Measurements from ENCODE around the gene RNF144B.
"Not testable (repeated sequence)": the region's sequence is repeated elsewhere in the genome, so short reads cannot be mapped to it uniquely, and the experiment has no call there.

RNF144B gene

GRCh38 chr6:18409602-18410001, 22.5 kb downstream of the RNF144B start:
- H3K4me3 ChIP-seq (ENCODE audit: low read depth, low read length); H3K9me3 ChIP-seq (ENCODE audit: control insufficient read depth, insufficient read depth, low read length); H3K4me1 ChIP-seq (ENCODE audit: control insufficient read depth, insufficient read depth, low read length); H3K27ac ChIP-seq (ENCODE audit: low read depth, low read length); H3K27me3 ChIP-seq (ENCODE audit: control insufficient read depth, insufficient read depth, low read length); H3K9ac ChIP-seq (ENCODE audit: low read depth, low read length); H3K36me3 ChIP-seq (ENCODE audit: control insufficient read depth, insufficient read depth, low read length): not testable (repeated sequence)

DNA sequence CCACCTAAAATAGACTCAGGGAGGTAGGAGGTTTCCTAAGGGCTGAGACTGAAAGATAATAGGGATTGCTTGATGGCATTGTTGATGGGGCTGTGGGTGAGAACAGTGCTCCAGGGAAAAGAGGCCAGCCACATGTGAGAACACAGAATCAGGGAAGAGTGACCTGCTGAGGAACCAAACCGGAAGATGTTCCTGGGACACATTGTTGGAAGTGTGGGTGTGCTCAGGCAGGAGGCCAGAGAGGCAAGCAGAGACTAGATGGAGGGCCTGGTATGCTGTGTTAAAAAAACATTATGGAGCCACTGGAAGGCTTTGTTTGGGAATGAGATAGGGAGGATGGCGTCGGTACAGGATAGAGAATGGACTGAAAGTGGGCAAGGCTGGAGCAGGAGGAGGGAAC, 23.3 kb downstream of the RNF144B start:
- H3K36me3 ChIP-seq (ENCODE audit: control insufficient read depth, insufficient read depth, low read length), result no peaks in the 10 kb centered on the region
- no peaks in the 10 kb centered on the region for H3K9me3 ChIP-seq (ENCODE audit: control insufficient read depth, insufficient read depth, low read length)
- no peak overlapping the region for H3K9ac ChIP-seq (ENCODE audit: low read depth, low read length)
- no peak overlapping the region for H3K27ac ChIP-seq (ENCODE audit: low read depth, low read length)
- no peaks in the 10 kb centered on the region for H3K4me1 ChIP-seq (ENCODE audit: control insufficient read depth, insufficient read depth, low read length)
- no peaks in the 10 kb centered on the region for H3K27me3 ChIP-seq (ENCODE audit: control insufficient read depth, insufficient read depth, low read length)
- no peak overlapping the region for H3K4me3 ChIP-seq (ENCODE audit: low read depth, low read length)

DNA sequence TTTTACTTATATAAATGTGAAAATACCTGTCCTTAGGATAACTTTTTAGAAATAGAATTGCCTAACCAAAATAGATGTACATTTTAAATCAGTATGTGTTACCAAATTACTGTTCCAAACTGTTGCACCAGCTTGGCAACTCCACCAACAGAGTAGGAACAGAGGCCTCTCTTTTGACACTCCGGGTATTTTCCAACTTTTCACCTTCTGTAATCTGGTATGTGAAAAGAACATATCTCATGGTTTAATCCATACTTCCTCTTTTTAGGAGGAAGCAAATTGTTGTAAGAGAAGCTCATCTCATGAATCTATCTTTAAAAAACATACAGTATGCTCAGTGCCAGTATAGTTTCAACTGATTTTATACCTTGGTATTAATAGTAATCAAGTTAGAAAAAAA, 24.9 kb downstream of the RNF144B start:
- Histone ChIP-seq H3K4me3 (ENCODE audit: low read depth, low read length) (no peak overlapping the region), H3K9me3 (ENCODE audit: control insufficient read depth, insufficient read depth, low read length) (no peaks in the 10 kb centered on the region), H3K9ac (ENCODE audit: low read depth, low read length) (no peak overlapping the region), H3K4me1 (ENCODE audit: control insufficient read depth, insufficient read depth, low read length) (no peaks in the 10 kb centered on the region), H3K36me3 (ENCODE audit: control insufficient read depth, insufficient read depth, low read length) (no peaks in the 10 kb centered on the region), H3K27me3 (ENCODE audit: control insufficient read depth, insufficient read depth, low read length) (no peaks in the 10 kb centered on the region), H3K27ac (ENCODE audit: low read depth, low read length) (no peak overlapping the region)

DNA sequence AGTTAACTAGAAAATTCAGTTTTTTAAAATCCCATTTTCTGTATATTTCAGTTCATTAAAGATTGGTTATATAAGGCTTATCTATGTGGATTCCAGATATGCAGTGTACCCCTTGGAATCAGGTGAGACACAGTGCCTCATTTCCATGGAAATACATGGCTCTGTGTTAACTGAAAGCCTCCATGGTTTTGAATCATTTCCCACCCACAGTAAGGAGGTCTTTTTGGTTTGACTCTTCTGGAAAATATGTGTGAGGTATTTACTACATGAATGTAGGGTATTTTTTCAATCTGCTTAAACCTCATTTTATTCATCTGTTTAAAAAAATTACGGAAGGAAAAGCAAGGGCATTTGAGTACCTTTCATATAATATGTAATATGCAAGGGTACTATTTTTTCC, 25.5 kb downstream of the RNF144B start:
- H3K27ac ChIP-seq (ENCODE audit: low read depth, low read length), result no peak overlapping the region
- no peak overlapping the region for H3K4me3 ChIP-seq (ENCODE audit: low read depth, low read length)
- H3K27me3 ChIP-seq (ENCODE audit: control insufficient read depth, insufficient read depth, low read length), result no peaks in the 10 kb centered on the region
- no peaks in the 10 kb centered on the region for H3K36me3 ChIP-seq (ENCODE audit: control insufficient read depth, insufficient read depth, low read length)
- no peaks in the 10 kb centered on the region for H3K4me1 ChIP-seq (ENCODE audit: control insufficient read depth, insufficient read depth, low read length)
- H3K9me3 ChIP-seq (ENCODE audit: control insufficient read depth, insufficient read depth, low read length), result no peaks in the 10 kb centered on the region
- H3K9ac ChIP-seq (ENCODE audit: low read depth, low read length), result no peak overlapping the region

DNA sequence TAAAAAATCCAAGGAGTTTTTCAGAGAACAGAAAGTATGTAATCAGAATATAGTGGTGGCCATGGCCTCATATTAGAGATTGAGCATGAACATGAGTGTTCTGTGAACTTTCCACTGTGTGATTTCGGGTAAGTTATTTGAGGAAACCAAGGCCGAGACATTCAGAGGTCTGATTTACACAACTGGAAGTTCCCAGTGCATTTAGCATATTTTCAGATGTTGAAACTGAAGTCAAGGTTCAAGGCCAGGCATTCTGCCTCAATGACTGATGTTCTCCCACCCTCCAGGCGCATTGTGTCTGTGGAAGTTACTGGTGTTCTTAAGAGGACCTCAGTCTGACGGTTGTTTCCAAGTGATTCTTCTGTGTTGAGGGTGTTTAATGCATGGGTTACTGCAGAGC, 26.2 kb downstream of the RNF144B start:
- H3K4me3 ChIP-seq (ENCODE audit: low read depth, low read length), result no peak overlapping the region
- H3K9ac ChIP-seq (ENCODE audit: low read depth, low read length), result no peak overlapping the region
- H3K27me3 ChIP-seq (ENCODE audit: control insufficient read depth, insufficient read depth, low read length), result no peaks in the 10 kb centered on the region
- H3K27ac ChIP-seq (ENCODE audit: low read depth, low read length), result no peak overlapping the region
- H3K9me3 ChIP-seq (ENCODE audit: control insufficient read depth, insufficient read depth, low read length), result no peaks in the 10 kb centered on the region
- H3K4me1 ChIP-seq (ENCODE audit: control insufficient read depth, insufficient read depth, low read length), result no peaks in the 10 kb centered on the region
- no peaks in the 10 kb centered on the region for H3K36me3 ChIP-seq (ENCODE audit: control insufficient read depth, insufficient read depth, low read length)

DNA sequence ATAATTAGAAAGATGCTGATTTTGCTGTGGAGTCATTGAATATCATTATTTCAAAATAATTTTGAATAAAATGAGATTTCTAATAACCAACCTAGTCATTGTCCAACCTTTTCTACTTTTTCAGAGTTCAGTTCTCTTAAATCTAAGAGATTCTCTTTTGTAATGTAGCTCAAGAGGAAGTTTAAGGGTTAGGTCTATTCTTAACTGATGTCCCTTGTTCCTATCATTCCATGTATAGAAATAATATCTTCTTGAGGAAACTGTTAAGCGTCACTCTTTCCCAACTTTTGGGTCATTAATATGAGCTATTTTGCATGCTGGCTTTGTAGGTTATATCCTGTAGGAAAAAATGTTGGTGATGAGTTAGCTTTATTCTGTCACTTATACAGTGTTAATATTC, 27.0 kb downstream of the RNF144B start:
- Histone ChIP-seq H3K27me3 (ENCODE audit: control insufficient read depth, insufficient read depth, low read length) (no peaks in the 10 kb centered on the region), H3K27ac (ENCODE audit: low read depth, low read length) (no peak overlapping the region), H3K9me3 (ENCODE audit: control insufficient read depth, insufficient read depth, low read length) (no peaks in the 10 kb centered on the region), H3K4me3 (ENCODE audit: low read depth, low read length) (no peak overlapping the region), H3K9ac (ENCODE audit: low read depth, low read length) (no peak overlapping the region), H3K4me1 (ENCODE audit: control insufficient read depth, insufficient read depth, low read length) (no peaks in the 10 kb centered on the region), H3K36me3 (ENCODE audit: control insufficient read depth, insufficient read depth, low read length) (no peaks in the 10 kb centered on the region)

GRCh38 chr6:18415207-18415606, 28.1 kb downstream of the RNF144B start:
- no peak overlapping the region for H3K27ac ChIP-seq (ENCODE audit: low read depth, low read length)
- no peaks in the 10 kb centered on the region for H3K36me3 ChIP-seq (ENCODE audit: control insufficient read depth, insufficient read depth, low read length)
- H3K27me3 ChIP-seq (ENCODE audit: control insufficient read depth, insufficient read depth, low read length), result no peaks in the 10 kb centered on the region
- H3K4me3 ChIP-seq (ENCODE audit: low read depth, low read length), result no peak overlapping the region
- no peaks in the 10 kb centered on the region for H3K9me3 ChIP-seq (ENCODE audit: control insufficient read depth, insufficient read depth, low read length)
- no peaks in the 10 kb centered on the region for H3K4me1 ChIP-seq (ENCODE audit: control insufficient read depth, insufficient read depth, low read length)
- H3K9ac ChIP-seq (ENCODE audit: low read depth, low read length), result no peak overlapping the region

DNA sequence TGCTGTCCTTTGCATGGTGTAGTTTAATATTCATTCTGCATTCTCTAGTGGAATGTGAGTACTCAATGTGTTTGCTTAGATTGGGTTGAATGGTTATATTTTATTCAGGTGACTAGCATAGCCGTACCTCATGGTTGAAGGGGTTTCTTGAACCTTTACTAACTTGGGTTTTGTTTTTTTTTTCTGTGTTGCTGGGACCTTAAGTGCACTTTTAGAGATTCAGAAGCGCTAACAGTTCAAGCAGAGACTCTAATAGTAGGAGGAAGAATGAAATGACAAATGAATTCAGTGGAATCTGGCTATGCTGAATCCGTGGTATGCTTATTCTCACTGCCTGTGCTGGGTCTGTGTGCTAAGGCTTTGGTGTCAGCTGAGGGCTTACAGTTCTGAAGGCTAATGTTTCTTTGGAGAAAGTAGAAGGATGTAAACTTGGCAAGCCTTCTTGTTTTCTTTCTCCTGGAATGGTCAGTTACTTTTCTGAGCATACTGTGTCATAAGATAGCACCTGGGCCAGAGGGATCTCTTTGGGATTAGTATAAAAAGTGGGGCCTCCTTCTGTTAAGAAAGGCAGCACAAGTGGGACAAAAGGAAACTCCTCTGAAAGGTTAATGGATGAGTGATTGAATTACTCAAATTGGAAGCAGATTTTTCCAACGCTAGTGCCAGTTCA, 28.7 kb downstream of the RNF144B start:
- Histone ChIP-seq H3K9ac (ENCODE audit: low read depth, low read length) (no peak overlapping the region), H3K4me1 (ENCODE audit: control insufficient read depth, insufficient read depth, low read length) (no peaks in the 10 kb centered on the region), H3K4me3 (ENCODE audit: low read depth, low read length) (no peak overlapping the region), H3K36me3 (ENCODE audit: control insufficient read depth, insufficient read depth, low read length) (no peaks in the 10 kb centered on the region), H3K27ac (ENCODE audit: low read depth, low read length) (no peak overlapping the region), H3K27me3 (ENCODE audit: control insufficient read depth, insufficient read depth, low read length) (no peaks in the 10 kb centered on the region), H3K9me3 (ENCODE audit: control insufficient read depth, insufficient read depth, low read length) (no peaks in the 10 kb centered on the region)

- Histone ChIP-seq H3K27ac (ENCODE audit: low read depth, low read length) (no peak overlapping the region), H3K4me3 (ENCODE audit: low read depth, low read length) (no peak overlapping the region), H3K27me3 (ENCODE audit: control insufficient read depth, insufficient read depth, low read length) (no peaks in the 10 kb centered on the region), H3K4me1 (ENCODE audit: control insufficient read depth, insufficient read depth, low read length) (no peaks in the 10 kb centered on the region), H3K9me3 (ENCODE audit: control insufficient read depth, insufficient read depth, low read length) (no peaks in the 10 kb centered on the region), H3K36me3 (ENCODE audit: control insufficient read depth, insufficient read depth, low read length) (no peaks in the 10 kb centered on the region), H3K9ac (ENCODE audit: low read depth, low read length) (no peak overlapping the region)
These were observed 29.2 kb downstream of the RNF144B start for GRCh38 chr6:18416341-18416679.

DNA sequence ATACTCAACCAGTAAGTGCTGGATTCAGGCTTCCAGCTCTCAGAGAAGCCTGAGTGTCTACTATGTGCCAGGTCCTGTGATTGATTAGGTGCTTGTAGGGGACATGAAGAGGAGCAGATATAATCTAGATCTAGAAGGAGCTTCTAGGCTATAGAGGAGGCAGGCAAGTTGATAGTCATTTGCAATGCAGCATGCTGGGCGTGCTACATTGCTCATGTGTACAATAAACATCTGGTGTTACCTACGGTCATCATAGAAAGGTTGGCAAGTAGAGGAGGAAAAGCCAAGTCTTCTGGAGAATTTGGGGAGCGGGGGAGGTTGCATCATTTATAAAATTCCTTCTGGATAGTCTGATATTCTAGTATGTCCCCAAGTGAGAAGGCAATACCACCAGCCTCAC, 33.2 kb downstream of the RNF144B start:
- Histone ChIP-seq H3K36me3 (ENCODE audit: control insufficient read depth, insufficient read depth, low read length) (no peaks in the 10 kb centered on the region), H3K27me3 (ENCODE audit: control insufficient read depth, insufficient read depth, low read length) (no peaks in the 10 kb centered on the region)

GRCh38 chr6:18422136-18422535, 35.0 kb downstream of the RNF144B start:
- H3K36me3 ChIP-seq (ENCODE audit: control insufficient read depth, insufficient read depth, low read length), result no peaks in the 10 kb centered on the region
- H3K9me3 ChIP-seq (ENCODE audit: control insufficient read depth, insufficient read depth, low read length), result no peaks in the 10 kb centered on the region
- no peak overlapping the region for H3K27ac ChIP-seq (ENCODE audit: low read depth, low read length)
- peaks cover 18% of the 10 kb centered on the region for H3K4me1 ChIP-seq (ENCODE audit: control insufficient read depth, insufficient read depth, low read length)
- no peak overlapping the region for H3K9ac ChIP-seq (ENCODE audit: low read depth, low read length)
- H3K4me3 ChIP-seq (ENCODE audit: low read depth, low read length), result no peak overlapping the region
- H3K27me3 ChIP-seq (ENCODE audit: control insufficient read depth, insufficient read depth, low read length), result no peaks in the 10 kb centered on the region

More for the DNA sequence above, 33.2 kb downstream of the RNF144B start:
- Histone ChIP-seq H3K9ac (ENCODE audit: low read depth, low read length) (no peak overlapping the region), H3K27ac (ENCODE audit: low read depth, low read length) (no peak overlapping the region), H3K9me3 (ENCODE audit: control insufficient read depth, insufficient read depth, low read length) (no peaks in the 10 kb centered on the region), H3K4me3 (ENCODE audit: low read depth, low read length) (no peak overlapping the region), H3K4me1 (ENCODE audit: control insufficient read depth, insufficient read depth, low read length) (peaks cover 16% of the 10 kb centered on the region)

DNA sequence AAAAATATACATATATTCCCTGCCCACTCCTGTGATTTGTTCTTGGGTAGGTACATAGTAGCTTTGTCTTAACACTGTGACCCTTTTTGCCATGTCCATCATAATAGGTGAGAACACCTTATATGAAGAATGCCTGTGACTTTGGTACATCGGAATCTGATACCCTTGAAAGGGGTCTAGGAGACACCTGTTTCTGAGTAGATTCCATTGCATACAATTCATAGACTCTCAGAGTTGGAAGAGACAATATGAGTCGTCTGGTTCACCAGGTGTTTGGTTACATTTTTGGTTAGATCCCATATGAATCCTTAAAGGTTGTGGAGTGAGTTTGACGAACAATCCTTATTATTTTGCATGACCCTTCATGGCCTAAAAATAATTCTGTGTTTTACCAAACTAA, 36.3 kb downstream of the RNF144B start:
- Histone ChIP-seq H3K9me3 (ENCODE audit: control insufficient read depth, insufficient read depth, low read length) (no peaks in the 10 kb centered on the region), H3K27me3 (ENCODE audit: control insufficient read depth, insufficient read depth, low read length) (no peaks in the 10 kb centered on the region), H3K9ac (ENCODE audit: low read depth, low read length) (no peak overlapping the region), H3K27ac (ENCODE audit: low read depth, low read length) (no peak overlapping the region), H3K4me1 (ENCODE audit: control insufficient read depth, insufficient read depth, low read length) (peaks cover 18% of the 10 kb centered on the region), H3K36me3 (ENCODE audit: control insufficient read depth, insufficient read depth, low read length) (no peaks in the 10 kb centered on the region), H3K4me3 (ENCODE audit: low read depth, low read length) (no peak overlapping the region)
